Measurements from ENCODE around the gene UBA1.
A peak's percentile ranks its signal among the peaks of the same experiment; 100 is the strongest.

- TF ChIP-seq CTCF (IDR thresholded peaks at IDR 0.05 in 8 of 11, conservative IDR thresholded peaks at IDR 0.05 in 3 of 11): peak; percentile 85 to 99 (median 91)
- TF ChIP-seq POLR2AphosphoS5 (IDR thresholded peaks at IDR 0.05): peak; percentile 93 to 94 (median 93)
- TF ChIP-seq POLR2A (IDR thresholded peaks at IDR 0.05): peak in 1 of 3 donors; percentile 74
Observed at GRCh38 chrX:47193475-47194193, at the start of gene UBA1.

Measured in spleen (tissue), 7 donors.